Aorta (tissue), 5 donors: ENCODE data around the gene ZNRF3. TPM values are rescaled to one million over a fixed set of nuclear protein-coding genes. Genes with fewer than 3 reads are reported as not detected.

ENCODE experiments used
- ATAC-seq: fragments of 200-7000 bp; cut with Tn5 transposase; one replicate; pipeline ENCODE4 v1.9.1; 2022; ENCODE audit warnings: moderate library complexity; ENCODE audit not compliant: low FRiP score
- DNase-seq, 2 donors: peaks; one replicate each; pipeline ENCODE4 v3.0.0-alpha.2; 2020
- H3K27ac ChIP-seq, 2 donors: one replicate each; pipeline ENCODE4 v1.5.1; 2013; ENCODE audit warnings: low read length in 2 of 2, mild to moderate bottlenecking in 2 of 2, moderate library complexity in 2 of 2, control low read depth in 1 of 2, inconsistent platforms in 1 of 2, low read depth in 1 of 2
- H3K27me3 ChIP-seq, 2 donors: one replicate each; pipeline ENCODE4 v1.6.1; 2013; ENCODE audit warnings: control low read depth in 1 of 2, low read length in 1 of 2, mild to moderate bottlenecking in 1 of 2, moderate library complexity in 1 of 2; ENCODE audit not compliant: insufficient read depth in 2 of 2, control insufficient read depth in 1 of 2
- H3K36me3 ChIP-seq, 2 donors: one replicate each; pipeline ENCODE4 v1.6.1; 2013; ENCODE audit warnings: control low read depth in 1 of 2, low read length in 1 of 2, mild to moderate bottlenecking in 1 of 2; ENCODE audit not compliant: insufficient read depth in 2 of 2, control insufficient read depth in 1 of 2
- H3K4me1 ChIP-seq, 2 donors: one replicate each; pipeline ENCODE4 v1.6.1; 2013; ENCODE audit warnings: low read length in 2 of 2, control low read depth in 1 of 2, mild to moderate bottlenecking in 1 of 2, moderate library complexity in 1 of 2; ENCODE audit not compliant: insufficient read depth in 2 of 2, control insufficient read depth in 1 of 2
- H3K4me3 ChIP-seq, 2 donors: one replicate each; pipeline ENCODE4 v1.5.1; 2013; ENCODE audit warnings: low read length in 2 of 2, control low read depth in 1 of 2, mild to moderate bottlenecking in 1 of 2
- H3K9me3 ChIP-seq: one replicate; pipeline ENCODE4 v1.6.1; 2013; ENCODE audit warnings: mild to moderate bottlenecking, low read length; ENCODE audit not compliant: control insufficient read depth
- WGBS, 2 donors: extraction: QIAGEN DNeasy Blood & Tissue Kit; methylation state at CpG; one replicate each; pipeline ENCODE4 v1.1.7; 2013; 5-methylcytosine and 5-hydroxymethylcytosine counted together
- intact Hi-C, 2 donors: fragments of 100-400 bp; cut with DNase I; formaldehyde crosslinking; loops; one replicate each; pipeline versions ENCODE4 v1.14.2 to v1.15.0; 2022
- polyA plus RNA-seq, 2 donors: library from polyadenylated mRNA; stranded (reverse); fragments of 200-250 nt; gene quantifications; one replicate each; pipeline ENCODE4 v1.2.3, GENCODE V29; 2013
- total RNA-seq, 2 donors: library from RNA; stranded (reverse); fragmentation: NEBNext Ultra II Directional; extraction: Animal tissue kit (Norgen Biotek cat#: 25700); gene quantifications; one replicate each; pipeline ENCODE4 v1.2.1, GENCODE V29; 2021
- donor health status: healthy with polysubstance abuse.
- donor health status: Bipolar disorder and iron deficiency.
- donor health status: DM: no; HTN: no; CAD: no.
- donor health status: DM: no; HTN: no; CAD: no.
- donor health status: DM: yes; HTN: yes; CAD: no.

ZNRF3 gene
- total and polyA plus RNA-seq, 4 donors: 1.4 to 11.8 (median 5.0) TPM

DNA sequence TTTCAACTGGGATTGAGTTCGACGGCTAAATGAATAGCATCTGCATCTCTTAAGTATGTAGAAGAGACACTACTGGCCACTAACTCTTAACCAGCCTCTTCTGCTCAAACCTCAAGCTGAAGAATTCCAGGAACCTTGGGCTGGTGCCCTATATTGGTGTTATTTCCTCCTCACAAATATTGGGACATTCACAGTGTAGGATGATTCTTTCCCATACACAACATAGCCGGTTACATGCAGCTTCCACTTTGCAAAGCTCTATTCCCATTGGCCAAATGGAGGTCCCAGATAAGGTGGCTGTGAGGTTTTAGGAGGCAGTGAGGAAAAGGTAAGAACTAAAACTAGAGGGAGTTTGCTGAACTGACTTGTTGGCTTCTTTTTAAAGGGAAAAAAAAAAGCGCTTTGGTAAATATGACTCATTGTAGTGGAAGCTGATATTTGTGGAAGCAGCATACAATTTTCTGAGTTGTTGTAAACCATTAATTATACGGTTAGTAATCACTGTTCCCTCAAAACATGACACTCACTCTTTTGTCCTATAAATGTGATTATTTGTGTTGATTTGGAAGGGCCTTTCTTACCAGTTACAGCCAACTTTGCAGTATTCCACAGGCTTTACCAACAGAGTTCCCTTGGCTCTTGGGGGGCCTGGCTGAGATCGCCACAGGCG lies 160.7 kb downstream of the ZNRF3 start:
- Histone ChIP-seq H3K36me3 (no peaks in the 10 kb centered on the region), H3K27me3 (no peaks in the 10 kb centered on the region), H3K4me3 (no peak overlapping the region), H3K9me3 (no peaks in the 10 kb centered on the region), H3K4me1 (peaks cover 0 to 4% of the 10 kb centered on the region in 2 donors), H3K27ac (peak overlapping the region in 1 of 2 donors; percentile 69)
- intact Hi-C loops: loop anchor here in 1 of 2 donors (10.0 kb wide), 1 partner anchor 439 kb away; no protein-coding TSS in a partner anchor
- no peak for DNase-seq
- 74 to 79% methylated on average over 7 of the region's 7 CpGs for WGBS, 2 donors
- ATAC-seq: no peak

DNA sequence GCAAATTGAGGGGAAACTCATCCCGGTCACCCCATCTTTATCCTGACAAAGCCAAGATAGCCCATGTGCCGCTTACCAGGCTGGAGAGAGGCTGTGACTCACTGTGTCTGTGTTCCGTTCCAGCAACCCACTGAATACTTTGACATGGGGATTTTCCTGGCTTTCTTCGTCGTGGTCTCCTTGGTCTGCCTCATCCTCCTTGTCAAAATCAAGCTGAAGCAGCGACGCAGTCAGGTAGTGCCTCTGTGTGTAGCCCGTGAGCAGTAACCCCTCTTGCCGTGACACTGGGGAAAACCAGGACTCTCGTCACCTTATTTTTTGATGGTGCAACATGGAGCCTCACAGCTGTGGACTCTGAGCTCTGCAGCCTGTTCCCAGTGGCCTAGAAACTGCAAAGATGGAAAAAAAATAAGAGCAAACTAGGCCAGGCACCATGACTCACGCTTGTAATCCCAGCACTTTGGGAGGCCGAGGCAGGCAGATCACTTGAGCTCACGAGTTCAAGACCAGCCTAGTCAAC lies 161.3 kb downstream of the ZNRF3 start:
- no peak for DNase-seq
- Histone ChIP-seq H3K4me1 (peaks cover 0 to 4% of the 10 kb centered on the region in 2 donors), H3K9me3 (no peaks in the 10 kb centered on the region), H3K27me3 (no peaks in the 10 kb centered on the region), H3K27ac (peak overlapping the region in 1 of 2 donors; percentile 69), H3K4me3 (no peak overlapping the region), H3K36me3 (peaks cover 0 to 6% of the 10 kb centered on the region in 2 donors)
- 57 to 65% methylated on average over 13 of the region's 13 CpGs for WGBS, 2 donors
- peak; percentile 42 for ATAC-seq
- intact Hi-C loops: loop anchor here in 1 of 2 donors (10.0 kb wide), 1 partner anchor 440 kb away; no protein-coding TSS in a partner anchor

DNA sequence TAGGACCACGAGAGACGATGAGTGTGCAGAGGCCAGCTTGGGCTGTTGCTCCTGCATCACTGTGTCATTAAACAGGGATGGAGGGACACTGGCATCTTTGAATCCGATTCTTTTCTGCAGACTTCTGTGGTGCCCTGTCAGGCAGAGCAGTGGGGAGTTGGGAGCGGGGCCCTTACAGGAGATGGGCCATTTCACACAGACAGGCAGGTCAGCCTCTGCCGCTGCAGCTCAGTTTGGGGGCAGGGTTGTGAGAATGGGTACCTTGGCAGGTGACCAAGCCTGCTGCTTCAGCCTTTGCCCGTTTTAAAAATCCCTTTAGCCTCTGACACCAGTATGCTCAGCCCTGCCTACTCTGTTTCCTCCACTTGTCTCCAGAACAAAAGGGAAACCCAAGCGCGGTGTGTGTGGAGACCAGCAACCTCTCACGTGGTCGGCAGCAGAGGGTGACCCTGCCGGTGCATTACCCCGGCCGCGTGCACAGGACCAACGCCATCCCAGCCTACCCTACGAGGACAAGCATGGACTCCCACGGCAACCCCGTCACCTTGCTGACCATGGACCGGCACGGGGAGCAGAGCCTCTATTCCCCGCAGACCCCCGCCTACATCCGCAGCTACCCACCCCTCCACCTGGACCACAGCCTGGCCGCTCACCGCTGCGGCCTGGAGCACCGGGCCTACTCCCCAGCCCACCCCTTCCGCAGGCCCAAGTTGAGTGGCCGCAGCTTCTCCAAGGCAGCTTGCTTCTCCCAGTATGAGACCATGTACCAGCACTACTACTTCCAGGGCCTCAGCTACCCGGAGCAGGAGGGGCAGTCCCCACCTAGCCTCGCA lies 165.7 kb downstream of the ZNRF3 start:
- DNase-seq (no peak), ATAC-seq (no peak)
- Histone ChIP-seq H3K4me3 (no peak overlapping the region), H3K9me3 (no peaks in the 10 kb centered on the region), H3K4me1 (no peaks in the 10 kb centered on the region), H3K27me3 (no peaks in the 10 kb centered on the region), H3K27ac (no peak overlapping the region), H3K36me3 (peaks cover 0 to 10% of the 10 kb centered on the region in 2 donors)
- intact Hi-C loops: loop anchor here in 1 of 2 donors (10.0 kb wide), 1 partner anchor 444 kb away; no protein-coding TSS in a partner anchor
- 90 to 92% methylated on average over 31 of the region's 31 CpGs for WGBS, 2 donors

DNA sequence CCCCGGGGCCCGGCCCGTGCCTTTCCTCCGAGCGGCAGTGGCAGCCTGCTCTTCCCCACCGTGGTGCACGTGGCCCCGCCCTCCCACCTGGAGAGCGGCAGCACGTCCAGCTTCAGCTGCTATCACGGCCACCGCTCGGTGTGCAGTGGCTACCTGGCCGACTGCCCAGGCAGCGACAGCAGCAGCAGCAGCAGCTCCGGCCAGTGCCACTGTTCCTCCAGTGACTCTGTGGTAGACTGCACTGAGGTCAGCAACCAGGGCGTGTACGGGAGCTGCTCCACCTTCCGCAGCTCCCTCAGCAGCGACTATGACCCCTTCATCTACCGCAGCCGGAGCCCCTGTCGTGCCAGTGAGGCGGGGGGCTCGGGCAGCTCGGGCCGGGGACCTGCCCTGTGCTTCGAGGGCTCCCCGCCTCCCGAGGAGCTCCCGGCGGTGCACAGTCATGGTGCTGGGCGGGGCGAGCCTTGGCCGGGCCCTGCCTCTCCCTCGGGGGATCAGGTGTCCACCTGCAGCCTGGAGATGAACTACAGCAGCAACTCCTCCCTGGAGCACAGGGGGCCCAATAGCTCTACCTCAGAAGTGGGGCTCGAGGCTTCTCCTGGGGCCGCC lies 166.4 kb downstream of the ZNRF3 start:
- Histone ChIP-seq H3K36me3 (peaks cover 0 to 10% of the 10 kb centered on the region in 2 donors), H3K9me3 (no peaks in the 10 kb centered on the region), H3K27me3 (no peaks in the 10 kb centered on the region), H3K4me1 (no peaks in the 10 kb centered on the region), H3K27ac (no peak overlapping the region), H3K4me3 (no peak overlapping the region)
- 89 to 90% methylated on average over 38 of the region's 38 CpGs for WGBS, 2 donors
- DNase-seq: no peak
- intact Hi-C loops: loop anchor here in 1 of 2 donors (10.0 kb wide), 1 partner anchor 445 kb away; no protein-coding TSS in a partner anchor
- no peak for ATAC-seq

DNA sequence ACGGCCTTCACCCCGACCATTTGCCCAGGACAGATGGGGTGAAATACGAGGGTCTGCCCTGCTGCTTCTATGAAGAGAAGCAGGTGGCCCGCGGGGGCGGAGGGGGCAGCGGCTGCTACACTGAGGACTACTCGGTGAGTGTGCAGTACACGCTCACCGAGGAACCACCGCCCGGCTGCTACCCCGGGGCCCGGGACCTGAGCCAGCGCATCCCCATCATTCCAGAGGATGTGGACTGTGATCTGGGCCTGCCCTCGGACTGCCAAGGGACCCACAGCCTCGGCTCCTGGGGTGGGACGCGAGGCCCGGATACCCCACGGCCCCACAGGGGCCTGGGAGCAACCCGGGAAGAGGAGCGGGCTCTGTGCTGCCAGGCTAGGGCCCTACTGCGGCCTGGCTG lies 167.1 kb downstream of the ZNRF3 start:
- Histone ChIP-seq H3K9me3 (no peaks in the 10 kb centered on the region), H3K27ac (no peak overlapping the region), H3K36me3 (peaks cover 0 to 10% of the 10 kb centered on the region in 2 donors), H3K27me3 (no peaks in the 10 kb centered on the region), H3K4me1 (no peaks in the 10 kb centered on the region), H3K4me3 (no peak overlapping the region)
- DNase-seq (no peak), ATAC-seq (peak; percentile 6)
- WGBS, 2 donors: 90% methylated on average over 22 to 24 of the region's 24 CpGs
- intact Hi-C loops: no loop called here

DNA sequence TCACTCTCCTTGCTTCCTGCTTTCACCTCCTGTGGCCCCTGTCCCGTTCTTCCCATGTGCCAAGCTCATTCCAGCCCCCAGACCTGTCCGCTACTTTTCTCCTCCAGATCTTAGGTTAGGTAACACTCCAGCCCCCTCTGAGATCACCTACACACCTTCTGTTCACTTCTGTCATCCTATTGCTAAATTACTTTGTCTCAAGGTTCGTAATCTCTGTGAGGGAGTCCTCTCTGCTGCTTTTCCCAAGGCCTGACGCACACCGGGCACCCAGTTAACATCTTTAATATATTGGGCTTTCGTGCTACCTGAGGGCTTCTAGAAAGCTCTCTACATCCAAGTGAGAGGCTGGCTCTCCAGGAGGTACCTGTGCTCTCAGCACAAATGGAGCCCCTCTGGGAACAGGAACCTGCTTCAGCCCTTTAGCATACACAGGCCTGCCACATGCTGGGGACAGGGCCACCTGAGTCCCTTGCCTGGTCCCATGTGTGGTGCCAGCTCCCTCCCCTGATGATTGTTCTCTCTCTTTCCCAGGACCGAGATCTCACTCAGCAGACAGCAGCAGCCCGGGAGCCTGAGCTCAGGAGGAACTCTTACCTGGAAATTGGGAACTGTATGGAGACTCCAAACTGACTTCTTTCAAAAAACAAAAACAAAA lies 169.8 kb downstream of the ZNRF3 start:
- WGBS, 2 donors: 92 to 93% methylated on average over 8 of the region's 8 CpGs
- intact Hi-C loops: no loop called here

DNA sequence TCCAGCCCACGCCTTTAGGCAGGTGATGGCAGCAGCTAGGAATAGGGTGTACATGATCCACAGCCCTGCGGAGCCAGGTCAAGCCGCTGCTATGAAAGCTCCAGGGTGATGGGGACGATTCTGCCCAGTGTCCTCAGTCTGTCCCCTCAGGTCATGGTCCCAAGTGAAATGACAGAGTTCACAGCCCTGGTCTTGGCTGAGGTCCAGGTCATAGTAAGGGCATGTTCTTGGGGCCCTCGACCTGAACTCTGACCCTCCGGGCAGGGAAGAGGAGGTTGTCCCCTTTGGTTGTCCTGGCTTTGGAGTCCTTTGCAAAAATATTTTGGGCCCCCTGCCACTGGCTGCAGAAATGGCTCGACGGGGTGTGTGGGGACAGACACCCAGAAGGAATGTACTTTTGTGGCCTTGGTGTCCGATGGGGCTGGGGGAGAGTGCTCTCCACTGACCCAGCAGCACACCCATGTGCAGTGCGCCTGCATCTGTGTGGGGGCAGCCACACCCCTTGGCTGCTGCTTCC lies 170.9 kb downstream of the ZNRF3 start:
- intact Hi-C loops: no loop called here
- Histone ChIP-seq H3K9me3 (no peaks in the 10 kb centered on the region), H3K4me3 (no peak overlapping the region), H3K36me3 (peaks cover 0 to 8% of the 10 kb centered on the region in 2 donors), H3K4me1 (no peaks in the 10 kb centered on the region), H3K27me3 (no peaks in the 10 kb centered on the region), H3K27ac (no peak overlapping the region)
- DNase-seq (no peak), ATAC-seq (peak; percentile 6)
- WGBS, 2 donors: 78 to 82% methylated on average over 10 of the region's 10 CpGs

More for the DNA sequence above, 169.8 kb downstream of the ZNRF3 start:
- Histone ChIP-seq H3K27ac (no peak overlapping the region), H3K36me3 (peaks cover 0 to 10% of the 10 kb centered on the region in 2 donors), H3K4me1 (no peaks in the 10 kb centered on the region), H3K9me3 (no peaks in the 10 kb centered on the region), H3K27me3 (no peaks in the 10 kb centered on the region), H3K4me3 (no peak overlapping the region)
- ATAC-seq: no peak
- DNase-seq: no peak
